GM18868 (cell line): ENCODE measurements around the gene OR52A5.
"Not testable (repeated sequence)": the region's sequence is repeated elsewhere in the genome, so short reads cannot be mapped to it uniquely, and the experiment has no call there.

ENCODE experiments used
- ATAC-seq: cut with Tn5 transposase; IDR thresholded peaks from one replicate; pipeline ENCODE4 v1.9.1; 2021; ENCODE audit warnings: mild to moderate bottlenecking, moderate library complexity; ENCODE audit not compliant: unreplicated experiment

Gene OR52A5

DNA sequence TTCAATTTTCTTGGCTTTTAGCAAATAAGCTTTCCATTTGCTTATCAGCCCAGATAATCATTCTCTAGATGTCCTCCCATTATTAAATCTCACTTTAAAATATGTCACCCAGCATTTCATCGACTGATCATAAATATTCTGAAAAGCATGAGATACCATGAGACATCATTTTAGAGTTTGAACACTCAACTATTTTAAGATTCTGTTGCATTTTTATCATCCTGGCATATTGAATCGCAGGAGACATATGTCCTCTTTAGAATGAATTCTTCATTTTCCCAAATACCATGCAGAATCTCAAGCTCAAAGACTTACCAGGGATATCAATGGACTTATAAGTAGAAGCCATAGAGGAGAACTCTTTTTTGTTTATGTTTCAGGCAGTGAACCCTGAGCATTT lies at the start of gene OR52A5:
Gene OR52A5, minus strand, starts transcription at position 361 of the 400 bp plus-strand sequence. CDS start 5,714 bp downstream, outside the sequence.
- no peak for ATAC-seq

DNA sequence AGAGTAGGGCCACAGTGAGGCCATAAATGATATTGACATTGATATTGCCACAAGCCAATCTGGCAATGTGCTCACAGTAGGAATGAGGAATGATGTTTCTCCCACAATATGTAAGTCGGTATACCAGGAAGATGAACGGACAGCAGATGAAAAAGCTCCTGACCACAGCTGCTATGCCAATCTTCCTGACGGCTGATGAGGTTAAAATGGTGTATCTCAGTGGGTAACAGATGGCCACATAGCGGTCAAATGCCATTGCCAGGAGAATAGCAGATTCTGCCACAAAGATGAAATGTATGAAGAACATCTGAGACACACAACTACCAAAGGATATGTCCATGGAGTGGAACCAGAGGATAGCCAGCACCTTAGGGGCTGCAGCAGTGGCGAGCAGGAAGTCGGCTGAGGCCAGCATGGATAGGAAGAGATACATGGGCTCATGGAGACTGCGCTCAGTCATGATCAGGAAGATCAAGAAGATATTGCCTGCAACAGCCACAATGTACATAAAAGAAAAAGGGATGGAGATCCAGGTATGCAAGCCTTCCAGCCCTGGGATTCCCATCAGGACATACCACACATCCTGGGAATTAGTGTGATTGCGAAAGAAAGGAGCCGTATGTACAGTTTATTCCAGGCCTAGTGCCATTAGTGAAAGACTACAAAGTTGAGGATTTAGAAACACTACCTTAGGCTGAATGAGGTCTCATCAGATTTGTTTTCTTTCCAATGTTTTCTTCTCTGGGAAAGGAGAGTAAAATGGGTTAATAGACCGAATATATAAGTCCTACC lies 40.1 kb upstream of the OR52A5 start:
- ATAC-seq = no peak

DNA sequence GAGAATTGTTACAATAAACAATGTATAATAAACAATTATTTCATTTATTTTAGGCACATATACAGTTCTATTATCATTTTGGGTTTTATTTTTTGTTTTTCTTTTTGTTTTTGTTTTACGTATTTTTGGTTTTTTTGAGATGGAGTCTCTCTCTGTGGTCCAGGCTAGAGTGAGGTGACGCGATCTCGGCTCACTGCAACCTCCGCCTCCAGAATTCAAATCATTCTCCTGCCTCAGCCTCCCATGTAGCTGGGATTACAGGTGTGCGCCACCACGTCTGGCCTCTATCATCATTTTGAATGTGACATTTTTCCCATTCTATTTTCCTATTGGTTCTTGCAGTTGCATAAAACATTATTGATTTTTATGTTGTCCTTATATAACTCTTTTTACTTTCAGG lies 36.8 kb upstream of the OR52A5 start:
- ATAC-seq = no peak

DNA sequence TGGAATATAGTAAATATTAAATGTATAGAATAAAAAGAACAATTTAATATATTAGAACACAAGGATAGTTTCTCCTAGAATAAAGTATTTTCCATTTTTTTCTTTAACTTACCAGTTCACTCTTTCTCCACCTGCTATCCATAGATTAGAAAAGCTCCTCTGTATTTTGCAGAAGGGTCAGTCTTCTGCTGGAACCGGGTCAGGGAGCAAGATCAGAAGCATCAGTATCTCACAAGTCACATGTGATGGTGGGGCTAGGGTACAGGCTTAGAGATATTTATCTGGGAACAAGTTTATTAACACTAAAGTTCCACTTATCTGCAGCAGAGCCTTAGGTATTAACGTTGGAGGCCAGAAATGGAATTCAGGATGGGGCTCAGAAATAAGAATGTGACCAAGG lies 33.7 kb upstream of the OR52A5 start:
- no peak for ATAC-seq

- not testable (repeated sequence) for ATAC-seq
These were observed 27.7 kb upstream of the OR52A5 start for GRCh38 chr11:5165898-5166297.

DNA sequence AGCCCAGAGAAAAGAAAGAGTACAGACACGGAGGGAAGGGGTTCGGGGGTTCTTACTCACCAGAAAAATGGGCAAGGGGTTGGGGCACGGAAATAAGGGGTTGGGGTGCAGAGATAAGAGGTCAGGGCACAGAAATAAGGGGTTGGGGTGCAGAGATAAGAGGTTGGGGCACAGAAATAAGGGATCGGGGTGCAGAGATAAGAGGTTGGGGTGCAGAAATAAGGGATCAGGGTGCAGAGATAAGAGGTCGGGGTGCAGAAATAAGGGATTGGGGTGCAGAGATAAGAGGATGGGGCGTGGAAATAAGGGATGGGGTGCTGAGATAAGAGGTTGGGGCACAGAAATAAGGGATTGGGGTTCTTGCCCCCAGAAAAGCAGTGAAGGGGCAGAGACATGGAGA lies 26.7 kb upstream of the OR52A5 start:
- ATAC-seq = not testable (repeated sequence)

DNA sequence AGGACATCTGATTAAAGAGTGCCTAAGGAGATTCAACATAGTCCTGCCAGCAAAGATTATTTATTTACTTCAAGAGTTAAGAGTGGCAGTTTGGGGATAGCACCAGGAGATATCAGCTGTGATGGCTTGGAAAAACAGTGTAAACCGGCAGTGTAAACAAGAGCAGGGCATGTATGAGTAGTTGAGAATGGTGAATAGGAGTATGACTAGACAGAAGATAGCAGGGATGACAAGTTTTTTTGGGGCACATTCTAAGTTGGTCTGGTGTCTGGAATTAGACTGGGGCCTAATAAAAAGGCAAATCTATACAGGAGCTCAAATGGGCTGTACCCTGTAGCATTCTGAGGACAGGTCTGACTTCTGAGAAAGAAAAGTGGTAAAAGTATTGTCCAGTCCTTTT lies 22.9 kb upstream of the OR52A5 start:
- ATAC-seq = not testable (repeated sequence)

DNA sequence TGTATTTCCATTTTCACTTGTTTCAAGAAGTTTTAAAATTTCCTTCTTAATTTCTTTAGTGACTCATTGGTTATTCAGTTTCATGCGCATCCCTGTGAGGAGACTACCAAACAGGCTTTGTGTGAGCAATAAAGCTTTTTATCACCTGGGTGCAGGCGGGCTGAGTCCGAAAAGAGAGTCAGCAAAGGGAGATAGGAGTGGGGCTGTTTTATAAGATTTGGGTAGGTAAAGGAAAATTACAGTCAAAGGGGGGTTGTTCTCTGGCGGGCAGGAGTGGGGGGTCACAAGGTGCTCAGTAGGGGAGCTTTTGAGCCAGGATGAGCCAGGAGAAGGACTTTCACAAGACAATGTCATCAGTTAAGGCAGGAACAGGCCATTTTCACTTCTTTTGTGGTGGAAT lies 22.1 kb upstream of the OR52A5 start:
- not testable (repeated sequence) for ATAC-seq

DNA sequence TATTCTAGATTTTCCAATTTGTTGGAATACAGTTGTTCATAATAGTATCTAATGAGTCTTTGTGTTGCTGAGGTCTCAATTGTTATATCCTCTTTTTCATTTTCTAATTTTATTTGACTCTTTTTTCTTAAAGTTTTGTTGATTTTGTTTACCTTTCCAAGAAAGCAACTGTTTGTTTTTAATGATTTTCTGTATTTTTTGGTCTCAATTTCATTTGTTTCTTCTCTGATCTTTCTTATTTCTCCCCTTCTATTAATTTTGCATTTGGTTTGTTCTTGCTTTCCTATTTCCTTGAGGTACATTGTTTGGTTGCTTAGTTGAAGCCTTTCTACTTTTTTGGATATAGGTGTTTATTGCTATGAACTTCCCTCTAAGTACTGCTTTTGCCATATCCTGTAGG lies 21.6 kb upstream of the OR52A5 start:
- no peak for ATAC-seq

- ATAC-seq = no peak
These were observed 16.5 kb upstream of the OR52A5 start, which contains the start of gene OR52A1 for GRCh38 chr11:5154657-5155056. TSS of gene OR52A1 (minus strand) at chr11:5154757. CDS start at chr11:5152369, 2,388 bp downstream.

DNA sequence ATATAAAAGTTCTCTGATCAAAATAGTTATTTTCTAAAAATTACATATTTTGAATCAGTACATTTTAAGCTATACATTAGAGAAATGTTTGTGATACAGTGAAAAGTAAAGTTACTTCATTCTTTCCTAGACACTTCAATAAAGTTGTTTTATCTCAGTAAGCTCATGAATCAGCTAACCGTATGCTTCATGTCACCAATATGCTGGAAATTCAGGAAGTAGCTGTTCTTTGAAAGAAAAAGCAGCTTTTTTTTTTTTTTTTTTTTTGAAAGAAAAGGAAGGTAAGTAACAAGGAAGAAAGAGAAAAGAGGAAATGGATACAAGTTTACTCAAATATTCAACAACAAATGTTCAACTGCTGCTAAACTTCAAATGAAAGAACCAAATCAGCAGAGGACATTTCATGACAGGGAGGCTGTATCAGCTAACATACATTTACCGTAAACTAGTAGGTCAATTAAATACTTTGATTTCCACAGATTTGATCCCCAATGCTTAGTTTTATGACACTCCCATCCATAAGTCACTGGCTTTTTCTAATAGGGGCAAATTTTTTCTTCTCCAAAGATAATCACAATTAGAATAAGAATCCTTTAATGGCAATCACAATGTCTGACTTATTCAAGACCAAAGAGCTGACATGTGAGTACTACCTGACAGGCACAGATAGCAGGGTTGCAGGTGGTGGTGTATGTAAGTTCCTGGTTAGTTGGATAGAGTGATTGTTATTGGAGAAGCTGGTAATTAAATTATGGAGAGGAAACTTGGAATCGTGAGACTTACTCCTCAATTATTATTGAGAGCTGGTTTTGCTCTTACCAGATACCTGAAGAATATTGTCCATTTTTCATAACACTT lies 15.6 kb upstream of the OR52A5 start:
- ATAC-seq = no peak

DNA sequence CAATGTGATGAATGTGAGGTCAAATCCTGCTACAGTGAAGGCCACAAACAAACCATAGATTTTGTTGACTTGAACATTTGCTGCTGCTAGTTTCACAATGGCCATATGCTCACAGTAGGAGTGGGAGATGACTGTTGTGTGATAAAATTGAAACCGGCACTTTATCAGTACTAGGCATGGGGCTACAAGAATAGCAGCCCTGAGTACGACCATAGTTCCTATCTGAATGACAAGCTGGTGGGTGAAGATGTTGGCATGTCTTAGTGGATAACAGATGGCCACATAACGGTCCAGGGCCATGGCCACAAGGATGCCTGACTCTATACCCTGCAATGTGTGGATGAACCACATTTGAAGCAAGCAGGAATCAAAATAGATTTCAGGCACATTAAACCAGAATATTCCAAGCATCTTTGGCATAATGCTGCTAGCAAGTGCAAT lies 13.6 kb upstream of the OR52A5 start:
- no peak for ATAC-seq

DNA sequence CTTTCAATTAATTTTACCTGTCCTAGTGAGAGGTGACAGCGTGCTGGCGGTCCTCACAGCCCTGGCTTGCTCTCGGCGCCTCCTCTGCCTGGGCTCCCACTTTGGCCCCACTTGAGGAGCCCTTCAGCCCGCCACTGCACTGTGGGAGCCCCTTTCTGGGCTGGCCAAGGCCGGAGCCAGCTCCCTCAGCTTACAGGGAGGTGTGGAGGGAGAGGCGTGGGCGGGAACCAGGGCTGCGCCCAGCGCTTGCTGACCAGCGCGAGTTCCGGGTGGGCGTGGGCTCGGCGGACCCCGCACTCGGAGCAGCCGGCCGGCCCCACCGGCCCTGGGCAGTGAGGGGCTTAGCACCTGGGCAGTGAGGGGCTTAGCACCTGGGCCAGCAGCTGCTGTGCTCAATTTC lies 6.0 kb upstream of the OR52A5 start:
- not testable (repeated sequence) for ATAC-seq

- ATAC-seq = no peak
These were observed 1.1 kb downstream of the OR52A5 start for GRCh38 chr11:5137014-5137413.

- no peak for ATAC-seq
These were observed 1.9 kb downstream of the OR52A5 start for GRCh38 chr11:5136261-5136660.

- no peak for ATAC-seq
These were observed 6.4 kb downstream of the OR52A5 start for GRCh38 chr11:5131584-5132335.

DNA sequence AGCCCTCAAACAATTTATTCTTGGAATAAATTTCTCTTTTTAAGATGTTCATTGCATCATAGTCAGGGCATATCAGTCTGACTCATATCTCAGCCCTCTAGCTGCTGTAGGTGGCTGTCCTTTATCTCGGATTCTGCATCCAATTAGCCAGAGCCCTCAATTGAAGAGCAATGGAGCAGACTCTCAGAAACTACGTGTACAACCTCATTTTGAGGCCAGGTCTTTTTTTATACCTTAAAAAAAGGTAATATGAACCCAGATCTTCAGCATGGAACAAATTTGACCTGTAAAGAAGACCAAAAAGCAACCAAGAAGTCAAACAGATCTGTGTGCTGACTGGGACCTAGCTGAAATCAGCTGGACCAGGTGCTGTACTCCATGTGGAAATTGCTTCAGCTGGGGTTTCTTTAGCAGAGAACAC lies 8.7 kb downstream of the OR52A5 start:
- ATAC-seq = no peak

- ATAC-seq = no peak
These were observed 13.1 kb downstream of the OR52A5 start for GRCh38 chr11:5124891-5125620.

DNA sequence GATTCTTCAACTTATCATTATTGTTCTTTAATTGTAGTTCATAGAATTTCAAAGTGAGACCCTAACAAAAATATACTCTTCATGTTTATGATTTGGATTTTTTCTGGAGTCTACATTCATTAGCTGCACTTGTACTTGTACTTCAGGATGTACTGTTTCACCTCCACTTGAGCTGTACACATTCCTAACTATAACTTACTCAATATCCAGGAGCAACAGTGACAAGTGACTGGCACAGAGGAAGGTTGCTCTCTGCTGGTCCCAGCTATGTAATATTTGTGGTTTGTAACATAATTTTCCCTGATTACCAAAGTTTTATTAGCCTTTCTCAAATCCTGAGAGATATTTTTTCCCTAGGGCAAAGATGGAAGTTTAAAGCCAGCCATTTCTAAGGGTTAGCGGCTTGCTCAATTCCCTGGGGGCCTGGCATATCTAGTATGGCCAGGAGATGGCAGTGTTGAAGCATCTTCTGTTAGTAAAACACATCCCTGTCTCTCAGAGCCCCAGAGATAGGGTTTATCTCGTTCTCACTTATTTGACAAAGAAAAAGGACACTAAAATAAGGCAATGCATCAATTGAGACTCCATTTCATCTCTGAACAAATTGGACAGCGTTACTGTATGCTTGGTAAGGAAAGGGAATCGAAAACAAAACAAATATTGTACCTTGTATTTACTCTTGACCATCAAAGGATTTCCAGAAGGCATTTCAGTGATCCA lies 14.2 kb downstream of the OR52A5 start:
- ATAC-seq = peak; percentile 98

GRCh38 chr11:5118893-5119292 lies 19.3 kb downstream of the OR52A5 start:
- no peak for ATAC-seq
